ENCODE data around the gene OR6J1.
"Not testable (repeated sequence)": the region's sequence is repeated elsewhere in the genome, so short reads cannot be mapped to it uniquely, and the experiment has no call there.

Gene OR6J1

DNA sequence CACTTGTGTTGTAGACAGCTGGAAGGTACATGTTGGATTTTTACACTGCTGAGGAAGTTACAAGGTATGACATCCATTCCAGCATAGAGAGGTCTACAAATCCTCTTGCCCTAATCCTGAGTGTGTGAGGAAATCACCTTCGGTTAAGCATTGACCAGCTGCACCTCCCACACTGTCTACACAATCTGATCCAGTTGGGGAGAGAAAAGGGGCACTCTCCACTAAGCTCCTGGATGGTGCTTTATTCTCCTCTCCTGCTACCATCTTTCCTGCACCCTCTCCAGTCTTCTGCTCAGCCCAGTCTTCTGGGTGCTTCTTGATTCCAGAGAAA lies at the start of gene OR6J1:
Gene OR6J1 (minus strand): TSS at position 48 of the 331 bp plus-strand sequence. CDS start 9,541 bp downstream, outside the sequence.
- no peak for DNase-seq (ENCODE audit: low spot score)

DNA sequence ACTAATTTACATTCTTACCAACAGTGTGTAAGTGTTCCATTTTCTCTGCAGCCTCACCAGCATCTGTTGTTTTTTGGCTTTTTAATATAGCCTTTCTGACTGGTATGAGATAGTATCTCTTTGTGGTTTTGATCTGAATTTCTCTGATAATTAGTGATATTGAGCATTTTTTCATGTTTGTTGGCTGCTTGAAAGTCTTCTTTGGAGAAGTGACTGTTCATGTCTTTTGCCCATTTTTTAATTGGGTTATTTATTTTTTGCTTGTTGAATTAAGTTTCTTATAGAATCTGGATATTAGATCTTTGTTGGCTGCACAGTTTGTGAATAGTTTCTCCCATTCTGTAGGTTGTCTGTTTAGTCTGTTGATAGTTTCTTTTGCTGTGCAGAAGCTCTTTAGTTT lies 48.0 kb upstream of the OR6J1 start:
- no peak for DNase-seq (ENCODE audit: low spot score)

DNA sequence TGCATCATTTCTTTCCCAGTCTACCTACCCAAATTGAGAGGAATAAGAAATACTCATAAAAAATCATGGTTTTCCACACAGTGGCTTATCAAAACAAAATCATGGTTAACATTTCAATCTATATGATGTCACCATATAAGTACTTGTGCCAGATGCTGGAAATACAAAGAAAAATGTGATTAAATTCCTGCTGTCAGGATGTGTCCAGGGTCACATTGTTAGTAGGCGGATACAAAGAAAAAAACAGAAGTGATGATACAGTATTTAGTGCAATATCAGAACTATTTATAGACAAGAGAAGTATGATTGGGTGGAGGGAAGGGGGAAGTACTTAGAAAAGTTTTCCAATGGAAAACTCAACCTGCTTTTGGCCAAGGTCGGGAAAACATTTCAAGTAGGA lies 47.0 kb upstream of the OR6J1 start:
- DNase-seq (ENCODE audit: low spot score): no peak

DNA sequence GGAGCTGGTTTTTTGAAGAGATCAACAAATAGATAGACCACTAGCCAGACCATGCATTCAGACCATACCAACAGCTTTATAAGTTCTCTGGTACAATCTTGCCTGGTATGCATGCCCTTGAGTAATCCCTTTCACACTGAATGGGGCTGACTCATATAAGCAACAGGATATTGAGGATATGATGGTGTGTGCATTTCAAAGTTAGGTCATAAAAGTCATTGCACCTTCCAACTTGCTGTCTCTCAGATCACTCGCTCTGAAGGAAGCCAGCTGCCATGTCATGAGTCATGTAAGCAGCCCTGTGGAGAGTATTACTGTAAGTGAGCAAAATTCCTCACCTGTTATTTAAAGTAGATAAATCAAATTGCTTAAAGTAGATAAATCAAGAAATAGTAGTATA lies 45.0 kb upstream of the OR6J1 start:
- no peak for DNase-seq (ENCODE audit: low spot score)

DNA sequence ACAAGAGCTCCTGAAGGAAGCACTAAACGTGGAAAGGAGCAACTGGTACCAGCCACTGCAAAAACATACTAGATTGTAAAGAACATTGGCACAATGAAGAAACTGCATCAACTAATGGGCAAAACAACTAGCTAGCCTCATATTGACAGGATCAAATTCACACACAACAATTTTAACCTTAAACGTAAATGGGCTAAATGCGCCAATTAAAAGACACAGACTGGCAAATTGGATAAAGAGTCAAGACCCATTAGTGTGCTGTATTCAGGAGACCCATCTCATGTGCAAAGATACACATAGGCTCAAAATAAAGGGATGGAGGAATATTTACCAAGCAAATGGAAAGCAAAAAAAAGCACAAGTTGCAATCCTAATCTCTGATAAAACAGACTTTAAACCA lies 43.8 kb upstream of the OR6J1 start:
- DNase-seq (ENCODE audit: low spot score): not testable (repeated sequence)

DNA sequence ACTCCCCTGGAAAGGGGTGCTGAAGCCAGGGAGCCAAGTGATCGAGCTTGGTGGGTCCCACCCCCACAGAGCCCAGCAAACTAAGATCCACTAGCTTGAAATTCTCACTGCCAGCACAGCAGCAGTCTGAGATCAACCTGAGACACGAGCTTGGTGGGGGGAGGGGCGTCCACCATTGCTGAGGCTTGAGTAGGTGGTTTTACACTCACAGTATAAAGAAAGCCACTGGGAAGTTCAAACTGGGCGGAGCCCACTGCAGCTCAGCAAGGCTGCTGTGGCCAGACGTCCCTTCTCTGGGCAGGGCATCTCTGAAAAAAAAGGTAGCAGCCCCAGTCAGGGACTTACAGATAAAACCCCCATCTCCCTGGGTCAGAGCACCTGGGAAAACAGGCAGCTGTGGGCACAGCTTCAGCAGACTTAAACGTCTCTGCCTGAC lies 42.0 kb upstream of the OR6J1 start:
- not testable (repeated sequence) for DNase-seq (ENCODE audit: low spot score)

DNA sequence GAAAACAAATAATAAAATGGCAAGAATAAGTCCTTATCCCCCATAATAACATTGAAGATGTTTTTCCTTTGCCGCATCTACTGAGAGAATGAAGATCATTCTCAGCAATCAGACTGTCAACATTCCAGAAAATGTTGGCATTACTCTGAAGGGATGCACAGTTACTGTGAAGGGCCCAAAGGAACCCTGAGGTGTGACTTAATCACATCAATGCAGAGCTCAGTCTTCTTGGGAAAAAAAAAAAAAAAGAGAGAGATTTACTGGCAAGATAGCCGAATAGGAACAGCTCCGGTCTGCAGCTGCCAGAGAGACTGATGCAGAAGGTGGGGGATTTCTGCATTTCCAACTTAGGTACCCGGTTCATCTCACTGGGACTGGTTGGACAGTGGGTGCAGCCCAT lies 41.3 kb upstream of the OR6J1 start:
- DNase-seq (ENCODE audit: low spot score): no peak

DNA sequence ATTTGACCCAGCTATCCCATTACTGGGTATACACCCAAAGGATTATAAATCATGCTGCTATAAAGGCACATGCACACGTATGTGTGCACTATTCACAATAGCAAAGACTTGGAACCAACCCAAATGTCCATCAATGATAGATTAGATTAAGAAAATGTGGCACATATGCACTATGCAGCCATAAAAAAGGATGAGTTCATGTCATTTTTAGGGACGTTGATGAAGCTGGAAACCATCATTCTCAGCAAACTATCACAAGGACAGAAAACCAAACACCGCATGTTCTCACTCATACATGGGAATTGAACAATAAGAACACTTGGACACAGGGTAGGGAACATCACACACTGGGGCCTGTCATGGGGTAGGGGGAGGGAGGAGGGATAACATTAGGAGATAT lies 39.3 kb upstream of the OR6J1 start:
- not testable (repeated sequence) for DNase-seq (ENCODE audit: low spot score)

DNA sequence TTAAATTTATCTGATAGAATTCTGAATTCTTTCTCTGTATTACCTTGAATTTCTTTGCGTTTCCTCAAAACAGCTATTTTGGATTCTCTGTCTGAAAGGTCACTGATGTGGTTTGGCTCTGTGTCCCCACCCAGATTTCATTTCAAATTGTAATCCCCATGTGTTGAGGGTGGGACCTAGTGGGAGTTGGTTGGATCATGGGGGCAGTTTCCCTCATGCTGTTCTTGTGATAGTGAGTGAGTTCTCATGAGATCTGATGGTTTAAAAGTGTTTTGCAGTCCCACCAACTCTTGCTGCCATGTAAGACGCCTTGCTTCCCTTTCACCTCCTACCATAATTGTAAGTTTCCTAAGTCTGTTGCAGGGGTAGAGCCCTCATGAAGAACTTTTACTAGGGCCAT lies 34.1 kb upstream of the OR6J1 start:
- no peak for DNase-seq (ENCODE audit: low spot score)

DNA sequence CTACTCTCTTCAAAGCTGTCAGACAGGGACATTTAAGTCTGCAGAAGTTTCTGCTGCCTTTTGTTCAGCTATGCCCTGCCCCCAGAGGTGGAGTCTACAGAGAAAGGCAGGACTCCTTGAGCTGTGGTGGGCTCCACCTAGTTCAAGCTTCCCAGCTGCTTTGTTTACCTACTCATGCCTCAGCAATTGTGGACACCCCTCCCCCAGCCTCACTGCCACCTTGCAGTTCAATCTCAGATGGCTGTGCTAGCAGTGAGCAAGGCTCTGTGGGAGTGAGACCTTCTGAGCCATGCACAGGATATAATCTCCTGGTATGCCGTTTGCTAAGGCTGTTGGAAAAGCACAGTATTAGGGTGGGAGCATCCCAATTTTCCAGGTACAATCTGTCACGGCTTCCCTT lies 33.4 kb upstream of the OR6J1 start:
- not testable (repeated sequence) for DNase-seq (ENCODE audit: low spot score)

DNA sequence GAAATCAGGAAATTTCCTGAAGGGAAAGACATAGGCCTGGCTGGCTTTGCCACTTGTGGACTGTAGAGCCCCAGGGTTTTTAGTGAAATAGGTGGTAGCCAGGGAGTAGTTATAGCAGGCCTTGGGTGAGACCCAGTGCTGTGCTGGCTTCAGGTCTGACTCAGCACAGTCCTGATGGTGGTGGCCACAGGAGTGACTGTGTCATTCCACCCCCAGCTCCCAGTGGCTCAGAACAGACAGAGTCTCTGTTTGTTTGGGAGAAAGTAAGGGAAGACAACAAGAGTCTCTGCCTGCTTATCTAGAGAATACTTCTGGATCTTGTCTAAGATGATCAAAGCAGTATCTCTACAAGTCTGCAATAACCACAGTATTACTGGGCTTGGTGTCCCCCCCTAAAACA lies 27.5 kb upstream of the OR6J1 start:
- DNase-seq (ENCODE audit: low spot score): no peak

DNA sequence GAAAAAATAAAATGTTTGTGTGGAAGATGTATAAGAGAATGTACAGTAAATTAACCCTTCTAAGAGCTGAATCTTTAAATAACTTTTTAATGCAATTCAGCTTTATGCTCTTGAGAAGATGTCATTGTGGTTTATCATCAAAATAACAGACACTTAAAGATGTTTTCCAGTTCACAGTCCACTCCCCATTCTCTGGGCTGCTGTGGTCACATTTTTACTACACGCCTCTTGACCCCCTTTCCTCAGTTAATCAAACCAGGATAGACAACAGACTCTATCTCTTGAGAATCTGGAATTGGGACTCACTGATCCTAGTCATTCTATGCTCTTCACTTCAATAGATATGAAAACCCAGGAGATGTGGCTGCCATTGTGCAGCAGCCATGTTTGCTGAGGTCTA lies 24.7 kb upstream of the OR6J1 start:
- DNase-seq (ENCODE audit: low spot score): no peak

DNA sequence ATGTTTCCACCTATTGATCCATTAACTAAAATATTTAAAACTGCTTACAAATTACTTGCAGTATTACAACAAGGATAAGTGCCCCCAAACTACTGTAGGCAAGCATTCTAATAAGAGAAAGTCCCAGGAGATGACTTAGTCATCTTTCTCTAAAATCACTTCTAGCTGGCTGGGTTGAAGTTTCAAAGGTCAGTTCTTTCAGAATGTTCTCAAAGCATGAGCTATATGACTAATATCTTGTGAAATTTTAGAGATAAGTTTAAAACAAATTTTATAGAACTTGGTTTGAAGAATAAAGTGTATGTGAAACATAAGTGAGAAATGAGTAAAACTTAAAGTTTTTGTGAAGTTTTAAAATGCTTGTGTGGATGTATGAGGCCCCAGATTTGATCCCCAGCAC lies 24.3 kb upstream of the OR6J1 start:
- no peak for DNase-seq (ENCODE audit: low spot score)

DNA sequence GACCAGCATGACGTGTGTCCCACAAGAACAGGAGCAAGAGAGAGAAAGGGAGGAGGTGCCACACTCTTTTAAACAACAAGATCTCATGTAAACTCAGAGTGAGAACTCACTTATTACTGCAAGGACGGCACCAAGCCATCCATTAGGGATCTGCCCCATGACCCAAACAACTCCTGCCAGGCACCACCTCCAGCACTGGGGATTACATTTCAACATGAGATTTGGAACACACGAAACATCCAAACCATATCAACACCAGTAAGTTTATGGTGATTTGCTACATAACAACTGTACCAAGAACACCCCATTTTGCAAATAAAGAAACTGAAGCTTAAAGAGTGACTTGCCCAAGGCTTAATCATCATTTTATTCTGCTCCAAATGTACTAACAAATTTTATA lies 23.7 kb upstream of the OR6J1 start:
- no peak for DNase-seq (ENCODE audit: low spot score)

DNA sequence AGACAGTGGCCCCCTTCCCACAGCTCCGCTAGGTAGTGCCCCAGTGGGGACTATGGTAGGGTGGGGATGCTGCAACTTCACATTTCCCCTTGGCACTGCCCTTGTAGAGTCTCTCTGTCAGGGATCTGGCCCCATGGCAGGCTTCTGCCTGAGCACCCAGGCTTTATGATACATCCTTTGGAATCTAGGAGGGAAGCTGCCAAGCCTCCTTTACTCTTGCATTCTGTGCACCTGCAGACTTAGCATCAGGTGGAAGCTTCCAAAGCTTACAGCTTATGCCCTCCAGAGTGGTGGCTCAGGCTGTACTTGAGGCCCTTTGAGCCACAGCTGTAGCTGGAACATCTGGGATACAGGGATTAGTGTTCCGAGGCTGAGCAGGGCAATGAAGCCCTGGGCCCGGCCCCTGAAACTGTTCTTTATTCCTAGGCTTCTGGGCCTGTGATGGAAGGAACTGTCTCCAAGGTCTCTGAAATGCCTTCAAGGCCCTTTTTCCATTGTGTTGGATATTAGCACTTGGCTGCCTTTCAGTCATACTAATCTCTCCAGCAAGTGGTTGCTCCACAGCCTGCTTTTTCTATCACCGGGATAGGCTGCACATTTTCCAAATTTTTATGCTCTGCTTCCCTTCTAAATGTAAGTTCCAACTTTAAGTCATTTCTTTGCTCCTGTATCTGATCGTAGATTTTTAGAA lies 22.2 kb upstream of the OR6J1 start:
- DNase-seq (ENCODE audit: low spot score): no peak

DNA sequence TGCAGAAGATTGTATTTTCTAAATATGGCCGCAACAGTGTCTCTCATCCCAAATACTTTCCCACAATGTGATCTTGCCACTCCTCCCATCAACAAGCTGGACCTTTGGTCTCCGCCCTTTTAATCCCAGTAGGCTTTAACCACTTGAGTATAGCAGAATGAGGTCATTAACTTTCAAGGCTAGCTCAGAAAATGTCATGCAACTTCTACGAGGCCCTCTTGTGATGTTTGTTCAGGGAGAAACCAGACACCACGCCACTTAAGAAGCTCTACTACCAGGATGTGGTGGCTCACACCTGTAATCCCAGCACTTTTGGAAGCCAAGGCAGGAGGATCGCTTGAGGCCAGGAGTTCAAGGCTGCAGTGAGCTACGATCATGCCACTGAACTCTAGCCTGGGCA lies 20.1 kb upstream of the OR6J1 start:
- no peak for DNase-seq (ENCODE audit: low spot score)

DNA sequence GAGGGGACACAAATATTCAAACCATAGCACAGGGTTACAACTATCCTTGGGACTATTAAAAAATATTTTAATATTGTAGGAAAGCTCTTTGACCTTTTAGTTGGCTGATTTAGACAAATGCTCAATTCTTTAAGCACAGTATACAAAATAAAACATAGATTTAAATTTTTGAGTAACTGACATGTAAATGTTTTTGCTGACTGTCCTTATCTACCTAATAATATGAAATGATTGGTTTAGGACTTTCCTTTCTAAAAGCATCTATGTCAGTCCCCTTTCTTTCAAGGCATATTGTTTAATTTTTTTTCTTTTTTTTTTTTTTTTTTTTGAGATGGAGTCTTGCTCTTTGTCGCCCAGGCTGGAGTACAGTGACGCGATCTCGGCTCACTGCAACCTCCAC lies 16.5 kb upstream of the OR6J1 start:
- no peak for DNase-seq (ENCODE audit: low spot score)

DNA sequence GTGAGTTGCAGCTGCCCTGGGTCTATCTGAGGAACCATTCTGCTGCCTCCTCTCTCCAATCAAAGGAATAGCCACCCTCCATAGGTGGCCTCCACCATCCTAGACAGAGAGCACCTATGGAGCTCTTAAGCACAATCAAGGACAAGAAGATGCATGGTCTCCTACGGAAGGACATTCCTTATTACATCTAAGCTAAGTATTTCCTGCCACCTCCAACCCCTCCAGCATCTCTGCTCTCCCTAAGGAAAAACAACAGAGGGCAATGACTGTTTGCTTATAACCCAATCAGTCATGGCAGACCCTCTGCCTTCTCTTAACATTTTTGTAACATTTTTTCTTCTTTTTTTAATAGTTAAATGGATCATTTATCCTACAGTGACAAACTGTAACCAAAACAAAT lies 14.8 kb upstream of the OR6J1 start:
- no peak for DNase-seq (ENCODE audit: low spot score)

DNA sequence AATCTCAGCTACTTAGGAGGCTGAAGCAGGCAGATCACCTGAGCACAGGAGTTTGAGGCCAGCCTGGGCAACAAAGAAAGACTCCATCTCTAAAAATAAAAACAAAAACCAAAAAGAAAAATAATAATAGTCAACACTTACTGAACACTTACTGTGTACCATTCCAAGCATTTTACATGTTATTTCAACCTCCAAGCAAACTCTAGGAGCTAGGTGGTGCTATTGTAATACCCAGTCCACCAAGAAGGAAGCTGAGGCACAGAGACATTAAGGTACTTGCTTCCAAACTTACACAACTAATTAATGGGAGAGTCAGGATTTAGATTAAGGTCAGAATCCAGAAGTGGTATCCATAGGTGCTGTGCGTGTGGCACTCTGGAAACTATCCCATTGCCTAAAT lies 13.7 kb upstream of the OR6J1 start:
- DNase-seq (ENCODE audit: low spot score): no peak

DNA sequence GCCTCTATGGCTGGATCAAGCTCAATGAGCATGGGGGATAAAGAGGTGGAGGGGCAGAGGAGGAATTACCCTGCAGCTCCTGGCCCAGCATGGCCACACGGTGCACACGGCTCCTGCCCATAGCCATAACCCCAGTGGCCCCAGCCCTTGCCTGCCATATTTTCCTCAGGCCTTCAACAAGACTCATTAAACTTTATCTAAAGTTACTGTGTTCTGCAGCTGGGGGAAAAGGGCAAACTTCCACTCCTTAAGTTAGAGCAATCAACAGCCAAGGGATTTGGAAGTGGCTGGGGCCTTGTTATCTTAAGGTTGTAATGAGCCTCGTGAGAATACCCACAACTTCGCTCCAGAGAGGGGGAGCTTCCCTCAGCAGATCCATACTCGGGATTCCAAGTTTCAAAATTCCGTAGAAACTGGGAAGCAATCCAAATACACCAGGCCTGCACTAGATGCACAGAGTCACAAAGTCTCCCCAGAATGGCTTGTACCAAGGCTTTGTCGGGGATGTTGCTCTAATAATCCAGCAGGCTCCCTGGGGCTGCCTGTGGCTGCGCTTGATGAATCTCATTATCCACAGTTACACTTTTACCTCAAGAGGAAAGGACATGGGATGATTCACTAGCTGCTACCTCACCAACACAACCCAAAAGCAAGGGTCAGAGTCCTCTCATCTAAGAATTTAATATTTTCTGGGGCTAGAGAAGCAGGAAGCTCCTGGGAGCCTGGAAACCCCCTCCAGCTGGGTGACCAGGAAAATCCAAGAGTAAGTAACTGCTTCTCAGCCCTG lies 13.0 kb upstream of the OR6J1 start:
- no peak for DNase-seq (ENCODE audit: low spot score)

DNA sequence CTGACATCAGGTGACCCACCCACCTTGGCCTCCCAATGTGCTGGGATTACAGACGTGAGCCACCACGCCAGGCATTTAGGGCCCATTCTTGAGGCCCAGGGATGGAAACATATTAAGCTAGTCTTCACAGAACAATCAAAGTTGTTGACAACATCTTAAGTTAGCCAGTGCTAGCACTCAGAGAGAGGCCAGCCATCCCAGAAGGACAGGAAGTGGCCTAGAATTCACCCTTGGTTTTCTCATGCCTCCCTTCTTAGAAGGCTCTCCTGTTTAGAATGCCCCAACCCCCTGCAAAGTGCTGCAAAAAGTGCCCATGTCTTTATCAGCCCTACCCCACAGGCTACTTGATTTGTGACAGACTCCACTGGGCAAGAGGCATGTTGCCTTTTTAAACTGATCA lies 12.1 kb upstream of the OR6J1 start:
- DNase-seq (ENCODE audit: low spot score): no peak

DNA sequence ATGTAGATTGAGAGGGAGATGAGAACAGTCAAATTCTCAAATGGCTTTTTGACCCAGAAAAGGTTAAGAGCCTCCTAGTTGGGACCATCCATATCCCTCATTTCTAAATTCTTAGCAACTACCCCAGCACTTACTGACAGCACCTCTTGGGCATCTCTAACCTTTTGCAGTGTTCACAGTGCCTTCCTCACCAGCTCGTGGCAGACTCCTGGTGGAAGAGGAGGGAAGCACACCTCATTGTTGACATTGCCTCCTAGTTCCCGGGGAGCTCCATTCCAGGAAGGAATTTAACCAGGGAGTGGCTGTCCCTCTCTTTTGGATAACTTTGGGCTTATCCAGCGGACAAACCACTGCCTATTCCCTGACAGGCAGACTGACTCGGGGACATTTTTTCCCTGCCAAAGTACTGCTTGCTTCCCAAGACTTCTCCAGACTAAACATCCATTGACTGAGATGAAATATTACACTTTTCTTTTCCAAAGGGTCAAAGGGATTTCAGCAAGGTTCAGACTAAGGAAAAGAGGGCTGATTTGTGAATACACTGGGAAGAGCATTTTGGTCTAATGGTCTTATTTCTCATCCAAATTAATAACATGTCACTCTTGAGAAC lies 9.0 kb upstream of the OR6J1 start:
- DNase-seq (ENCODE audit: low spot score): peak; percentile 81

DNA sequence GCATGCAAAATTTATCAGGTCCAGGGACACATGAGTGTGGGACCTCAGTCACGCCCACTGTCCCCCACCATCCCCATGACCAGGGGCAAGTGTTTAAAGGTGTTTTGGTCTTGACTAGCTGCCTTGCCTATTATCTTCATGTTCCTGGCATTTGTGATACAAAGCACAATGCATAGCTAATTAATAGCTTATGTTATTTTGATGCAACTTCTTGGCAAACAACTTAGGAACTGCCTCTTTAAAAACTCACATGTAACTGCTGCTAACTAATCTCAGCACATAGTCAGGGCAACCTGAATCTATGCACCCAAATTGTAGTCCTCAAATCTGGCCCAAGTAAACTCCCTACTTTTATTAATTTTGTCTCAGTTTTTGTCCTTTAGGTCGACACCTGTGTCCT lies 7.4 kb upstream of the OR6J1 start:
- DNase-seq (ENCODE audit: low spot score): no peak

All from D341Med (cell line).